HG03095 (cell line): Measurements from ENCODE around the gene TTC32.

Experiments
- ATAC-seq: cut with Tn5 transposase; IDR thresholded peaks from one replicate; pipeline ENCODE4 v1.9.1; 2021; ENCODE audit warnings: moderate library complexity; ENCODE audit not compliant: unreplicated experiment

TTC32 gene

DNA sequence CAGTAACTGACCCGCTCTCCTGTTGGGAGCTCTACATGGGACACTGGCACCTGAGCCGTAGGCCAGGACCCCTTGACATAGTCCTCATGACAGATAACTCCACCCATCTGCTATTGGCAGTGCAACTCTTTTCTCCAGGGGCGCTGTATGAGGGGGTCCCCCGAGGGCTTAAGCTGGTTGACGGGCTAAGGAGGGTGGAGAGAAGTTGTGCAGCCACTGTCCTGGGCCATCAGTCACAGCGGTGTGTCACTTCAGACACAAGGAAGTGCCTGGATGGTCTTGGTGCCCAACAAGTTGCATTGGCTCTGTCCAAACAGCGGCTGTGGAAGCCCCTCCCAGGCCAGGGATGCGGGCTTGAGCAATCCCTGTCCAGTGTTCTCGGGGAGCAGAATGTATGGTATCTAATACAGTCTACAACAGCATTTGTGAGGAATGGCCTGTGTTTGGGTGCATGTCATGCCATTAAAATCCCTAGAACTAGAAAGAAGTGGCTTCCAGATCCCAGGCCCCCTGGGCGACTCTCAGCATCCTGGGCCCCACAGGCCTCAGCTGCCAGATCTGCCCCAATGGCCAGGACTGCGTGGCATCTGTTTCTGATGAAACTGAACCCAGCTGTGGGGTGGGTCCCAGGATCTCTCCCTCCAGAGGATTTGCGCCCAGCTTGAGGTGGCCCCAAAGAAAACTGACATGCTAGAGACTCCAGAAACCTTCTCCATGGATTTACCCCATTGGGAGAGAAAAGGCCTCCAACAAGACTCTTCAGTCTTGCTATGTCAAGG is 23.3 kb downstream of the TTC32 start:
- no peak for ATAC-seq

DNA sequence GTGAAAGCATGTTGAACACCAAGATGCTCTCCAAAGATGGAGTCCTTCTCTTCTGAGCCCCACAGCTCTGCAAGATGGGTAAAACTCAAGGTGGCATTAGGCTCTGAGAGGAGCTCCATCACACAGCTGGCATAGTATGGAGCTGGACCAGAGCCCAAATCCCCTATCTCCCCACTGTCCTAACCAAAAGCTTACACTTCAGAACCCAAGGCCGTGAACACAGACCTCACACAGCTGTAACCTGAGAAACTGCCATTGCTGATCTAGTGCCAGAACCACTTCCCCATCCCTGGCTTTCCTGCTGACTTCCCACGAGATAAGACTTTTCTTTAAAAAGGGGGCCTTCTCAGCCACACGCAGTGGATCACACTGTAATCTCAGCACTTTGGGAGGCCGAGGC is 25.0 kb downstream of the TTC32 start:
- no peak for ATAC-seq

DNA sequence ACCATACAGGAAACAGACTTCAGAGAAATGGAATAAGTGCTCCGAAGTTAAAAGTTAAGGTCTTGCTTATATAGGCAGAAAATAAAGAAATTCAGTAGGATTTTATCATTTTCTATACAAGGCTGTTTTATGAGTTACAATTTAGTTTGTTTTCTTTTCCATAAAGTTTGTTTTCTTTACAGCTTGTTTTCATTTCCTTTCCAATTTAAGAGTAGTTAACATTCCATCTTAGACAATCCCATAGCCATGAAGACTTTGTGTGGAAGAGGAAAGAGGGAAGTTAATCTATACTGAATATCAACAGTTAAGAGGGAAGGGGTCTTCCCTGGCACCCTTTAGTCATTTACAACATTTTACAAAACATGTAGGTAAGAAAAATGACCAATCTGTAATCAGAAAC is 26.5 kb downstream of the TTC32 start:
- ATAC-seq: no peak

DNA sequence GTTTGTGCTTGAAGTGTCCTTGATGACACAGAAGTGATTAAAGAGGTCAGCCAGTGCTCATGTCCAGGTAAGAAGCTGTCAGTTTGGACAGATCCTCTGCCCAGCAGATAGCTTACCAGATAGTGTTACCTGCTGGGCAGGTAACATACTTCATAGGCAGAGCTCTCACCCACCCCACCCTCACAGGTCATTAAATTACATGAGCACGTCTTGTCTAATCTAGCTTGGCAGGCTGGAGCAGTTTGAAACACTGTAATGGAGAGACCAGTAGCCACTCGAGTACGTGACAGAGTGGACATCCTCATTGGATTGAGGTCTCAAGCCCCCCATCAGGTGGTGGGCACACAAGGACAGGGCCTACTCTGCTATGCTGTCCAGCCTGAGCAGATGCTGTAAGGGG is 27.1 kb downstream of the TTC32 start:
- ATAC-seq: no peak

DNA sequence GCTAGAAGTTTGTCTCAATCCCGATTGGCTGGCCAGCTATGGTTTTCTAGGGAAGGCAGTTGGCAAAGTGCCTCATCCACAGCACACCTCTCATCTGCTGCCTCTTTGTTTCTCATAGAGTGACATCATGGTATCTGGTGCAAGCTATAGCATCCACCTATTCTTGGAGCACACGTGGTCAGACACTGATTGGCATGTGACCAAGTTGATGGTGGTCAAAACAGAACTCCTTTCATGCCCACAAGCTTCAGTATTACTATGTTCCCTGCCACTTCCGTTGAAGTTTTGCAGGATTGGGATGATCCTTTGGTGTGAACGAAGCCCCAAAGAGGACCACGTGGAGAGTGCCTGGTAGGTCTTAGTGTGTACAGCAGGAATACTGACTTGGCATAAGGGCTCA is 28.8 kb downstream of the TTC32 start:
- no peak for ATAC-seq

DNA sequence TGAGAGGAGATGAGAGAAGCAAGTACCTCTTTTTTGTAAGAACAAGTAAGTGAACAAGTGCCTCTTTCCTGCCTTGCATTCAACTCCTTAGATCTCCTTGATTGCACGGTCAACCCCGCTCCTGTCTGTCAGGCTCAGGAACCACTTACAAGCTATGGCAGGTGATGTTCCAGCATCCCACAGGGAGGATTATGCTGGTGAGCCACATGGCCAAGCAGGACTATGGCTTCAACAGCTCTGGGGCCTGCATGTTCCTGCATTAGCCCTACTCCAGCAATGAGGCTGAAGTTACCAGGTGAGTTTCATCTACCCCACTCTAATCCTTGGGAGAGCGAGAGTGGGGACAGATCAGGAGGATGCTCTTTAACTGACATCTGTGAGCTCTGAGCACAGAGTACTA is 29.5 kb downstream of the TTC32 start:
- no peak for ATAC-seq

DNA sequence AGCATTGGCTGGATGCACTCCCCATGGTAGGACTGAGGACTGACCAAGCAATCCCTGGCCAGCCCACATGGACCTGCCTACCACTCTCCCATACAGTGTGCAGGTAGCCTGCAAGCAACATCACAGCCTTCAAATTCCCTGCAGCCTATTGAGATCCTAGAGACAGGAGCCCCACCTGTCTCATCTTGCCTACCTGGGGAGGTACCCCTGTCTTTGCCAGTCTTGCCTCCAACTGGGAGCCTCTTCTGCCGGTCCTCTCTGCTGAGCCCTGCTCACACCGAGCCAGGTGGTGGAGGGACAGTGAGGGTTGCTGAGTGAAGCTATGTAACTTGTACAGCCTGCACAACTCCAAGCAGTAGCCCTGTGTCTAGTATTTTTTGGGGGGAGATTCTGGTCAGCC is 29.9 kb downstream of the TTC32 start:
- no peak for ATAC-seq

DNA sequence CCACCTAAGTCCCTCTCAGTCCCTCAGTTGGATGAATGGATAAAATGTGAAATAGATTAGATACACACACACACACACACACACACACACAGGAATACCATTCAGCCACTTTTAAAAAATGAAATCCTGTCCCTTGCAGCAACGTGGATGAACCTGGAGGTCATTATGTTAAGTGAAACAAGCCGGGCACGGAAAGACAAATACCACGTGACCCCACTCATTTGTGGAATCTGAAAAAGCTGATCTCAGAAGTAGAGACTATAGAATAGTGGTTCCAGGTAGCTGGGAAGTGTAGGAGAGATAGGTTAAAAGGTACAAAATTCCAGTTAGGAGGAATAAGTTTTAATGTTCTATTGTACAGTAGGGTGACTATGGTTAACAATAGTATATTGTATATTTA is 31.0 kb downstream of the TTC32 start:
- ATAC-seq: no peak

DNA sequence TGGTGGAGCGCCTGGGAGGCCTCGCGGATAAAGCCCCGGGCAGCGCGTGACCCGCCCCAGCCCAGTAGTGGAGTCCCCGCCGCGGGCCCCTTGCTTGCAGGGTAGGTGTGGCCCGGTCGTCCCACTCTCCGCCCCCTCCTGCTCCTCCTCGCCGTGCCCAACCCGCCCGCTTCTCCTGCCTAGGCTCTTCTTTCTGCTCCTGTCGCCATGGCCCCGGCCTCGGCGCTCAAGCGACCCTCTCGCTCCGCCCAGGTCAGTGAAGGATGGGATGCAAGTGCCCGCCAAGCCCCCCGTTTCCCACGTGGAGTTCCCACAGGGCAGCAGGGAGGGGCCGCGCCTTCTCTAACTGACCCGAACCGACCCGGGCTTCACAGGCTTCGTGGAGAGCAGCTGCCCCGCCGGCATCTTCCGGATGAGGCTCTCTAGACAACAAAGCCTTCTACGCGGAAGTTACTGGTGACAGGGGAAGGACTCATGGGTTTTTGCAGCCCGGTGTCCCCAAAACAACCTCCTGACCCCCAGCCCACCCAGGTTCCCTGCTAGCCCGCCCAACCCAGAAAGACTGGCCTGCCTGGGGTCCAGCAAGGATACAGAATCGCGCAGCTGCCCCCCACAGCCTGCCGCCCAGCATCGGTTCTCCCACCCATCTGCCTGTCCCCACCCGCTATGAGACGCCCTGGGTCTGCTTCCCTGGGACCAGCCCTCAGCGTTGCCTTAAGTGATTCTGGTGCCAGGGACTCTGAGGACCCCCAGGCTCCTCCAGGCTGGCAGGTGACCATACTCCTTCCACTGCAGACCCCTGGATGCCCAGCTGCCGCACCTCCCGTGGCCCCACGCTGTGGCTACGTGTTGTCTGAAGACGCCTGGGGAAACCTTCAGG is 32.8 kb downstream of the TTC32 start:
- ATAC-seq: peak; percentile 69

DNA sequence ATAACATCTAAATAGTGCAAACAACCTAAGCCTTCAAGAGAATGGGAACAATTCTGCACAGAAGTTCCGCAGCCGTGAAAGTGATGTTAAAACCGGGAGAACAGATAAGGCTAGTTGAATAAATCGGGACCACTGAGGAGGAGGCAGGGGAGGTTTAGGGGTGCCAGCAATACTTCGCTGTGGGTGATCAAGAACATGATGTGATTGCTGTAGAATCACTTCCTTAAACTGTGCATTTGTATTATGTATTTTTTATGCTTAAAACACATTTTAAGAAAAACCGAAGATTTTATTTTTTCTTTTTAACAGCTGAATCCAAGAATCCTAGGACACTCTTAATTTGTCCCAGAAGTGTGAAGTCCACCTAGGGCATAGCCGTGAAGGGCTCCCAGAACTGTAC is 33.6 kb downstream of the TTC32 start:
- no peak for ATAC-seq

DNA sequence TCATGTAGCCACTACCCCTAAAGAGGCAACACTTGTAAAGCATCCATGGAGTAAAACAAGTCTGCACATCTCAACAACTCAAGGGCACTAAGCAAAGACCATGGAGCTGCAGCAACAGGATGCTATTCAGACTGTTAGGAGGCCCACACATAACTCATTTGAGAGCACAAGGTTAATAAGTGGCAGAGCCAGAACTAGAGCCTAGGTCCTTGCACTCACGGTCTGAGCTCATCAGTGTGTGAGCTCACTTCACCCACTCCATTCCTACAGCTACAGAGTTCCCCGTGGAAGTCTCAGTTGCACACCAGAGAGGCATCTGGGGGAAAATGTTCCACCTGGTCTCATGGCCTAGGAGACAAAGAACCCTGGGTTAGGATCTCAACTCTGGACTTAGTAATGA is 35.0 kb downstream of the TTC32 start:
- no peak for ATAC-seq

DNA sequence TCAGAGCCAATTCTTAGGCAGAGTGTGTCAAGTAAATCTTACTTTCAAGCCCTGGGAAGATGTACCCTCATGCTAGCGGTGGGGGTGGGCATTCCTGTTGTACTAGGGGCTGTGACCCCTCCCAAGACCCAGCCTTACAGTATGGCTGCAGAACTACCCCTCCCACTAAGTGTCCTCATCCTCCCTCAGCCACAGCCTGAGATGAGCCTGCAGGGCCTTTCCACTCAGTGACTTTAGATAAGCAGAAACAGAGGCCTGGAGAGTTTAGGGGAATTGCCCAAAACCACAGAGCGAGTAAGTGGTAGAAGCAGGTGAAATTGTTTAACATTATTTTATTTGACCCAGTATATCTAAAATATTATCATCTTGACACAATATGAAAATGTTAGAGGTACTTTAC is 36.6 kb downstream of the TTC32 start:
- no peak for ATAC-seq

DNA sequence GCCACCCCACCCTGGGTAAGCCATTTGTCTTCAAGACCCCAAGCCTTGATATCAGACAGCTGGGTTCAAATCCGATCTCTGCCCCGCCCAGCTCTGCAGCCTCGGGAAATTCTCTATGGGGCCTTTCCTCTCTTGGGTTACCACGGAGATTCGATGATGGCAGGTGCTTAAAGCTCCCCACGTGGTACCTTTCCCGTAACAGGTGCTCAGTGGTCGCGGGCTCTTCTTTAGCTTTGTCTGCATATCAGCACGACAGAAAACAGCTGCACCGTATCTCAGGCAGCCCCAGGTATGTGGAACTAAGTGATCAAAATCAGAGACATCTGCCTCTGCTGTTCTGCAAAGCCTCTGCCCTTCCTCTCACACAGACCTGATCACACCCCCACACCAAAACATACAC is 37.4 kb downstream of the TTC32 start:
- no peak for ATAC-seq

DNA sequence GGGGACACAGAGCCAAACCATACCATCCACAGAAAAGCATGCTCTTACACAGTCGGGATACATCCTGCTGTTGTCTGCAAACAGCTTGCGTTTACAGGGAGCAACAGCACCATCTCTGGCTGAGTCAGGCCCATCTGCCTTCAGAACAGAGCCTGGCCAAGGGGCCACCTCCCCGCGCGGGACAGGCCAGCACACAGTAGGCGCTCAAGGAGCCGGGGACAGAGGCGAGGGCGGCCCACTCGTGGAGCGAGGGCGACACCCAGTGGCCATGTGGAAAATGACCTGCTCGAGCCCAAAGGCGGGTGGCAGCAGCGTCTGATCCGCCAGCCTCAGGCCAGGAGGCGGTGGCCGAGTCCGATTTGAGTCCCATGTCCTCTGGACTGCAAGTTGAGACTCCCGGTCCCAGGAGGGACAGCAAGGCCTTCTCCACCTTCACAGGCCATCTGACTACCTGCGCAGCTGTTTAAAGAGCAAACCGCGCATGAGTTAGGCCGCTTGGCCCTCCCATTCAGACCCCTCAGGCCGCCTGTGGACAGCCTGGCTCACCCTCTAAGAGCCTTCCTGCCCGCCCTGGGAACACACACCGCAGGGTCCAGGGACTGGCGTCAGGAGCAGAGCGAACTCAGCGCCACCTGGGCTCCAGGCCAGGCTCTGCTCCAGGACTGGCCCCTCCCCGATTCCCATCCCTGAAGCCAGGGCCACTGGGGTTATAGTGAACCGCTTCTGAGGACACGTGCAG is 38.3 kb downstream of the TTC32 start:
- peak; percentile 62 for ATAC-seq

DNA sequence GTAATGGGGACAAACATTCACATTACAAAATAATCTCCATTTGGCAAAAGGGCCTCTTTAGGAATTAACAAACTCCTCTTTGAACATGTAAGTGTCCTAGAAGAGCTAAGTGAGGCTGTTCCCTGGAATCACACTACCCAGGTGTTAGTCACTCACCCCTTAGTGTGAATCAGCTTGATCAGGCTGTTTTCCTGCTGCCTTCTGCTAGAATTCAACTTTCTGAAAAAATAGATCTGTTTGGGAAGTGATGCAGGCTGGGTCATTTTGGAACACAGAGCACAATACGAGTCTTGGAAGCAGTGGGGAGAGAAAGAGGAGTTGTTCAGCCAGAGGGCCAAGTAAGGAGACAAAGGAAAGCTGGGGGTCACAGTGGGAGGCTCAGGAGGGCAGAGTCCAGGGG is 40.0 kb downstream of the TTC32 start:
- no peak for ATAC-seq

DNA sequence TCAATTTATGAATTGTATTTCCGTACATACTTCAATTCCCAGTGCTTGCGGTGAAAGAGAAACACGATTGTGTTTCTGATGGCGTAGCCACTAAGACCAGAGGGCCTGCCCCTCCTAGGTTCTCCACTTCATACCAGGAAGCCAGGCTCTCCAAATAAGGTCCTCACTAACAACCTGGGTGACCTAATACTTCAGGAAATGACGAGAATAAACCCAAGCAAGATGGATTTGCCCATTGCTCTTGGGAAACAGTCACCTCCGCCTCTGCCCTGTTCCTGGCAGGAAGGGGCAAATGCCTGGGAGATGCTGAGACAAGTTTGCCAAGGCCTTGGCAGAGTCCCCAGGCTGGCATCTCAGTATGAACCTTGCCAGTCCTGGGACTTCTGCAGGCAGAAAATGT is 41.8 kb downstream of the TTC32 start:
- no peak for ATAC-seq

DNA sequence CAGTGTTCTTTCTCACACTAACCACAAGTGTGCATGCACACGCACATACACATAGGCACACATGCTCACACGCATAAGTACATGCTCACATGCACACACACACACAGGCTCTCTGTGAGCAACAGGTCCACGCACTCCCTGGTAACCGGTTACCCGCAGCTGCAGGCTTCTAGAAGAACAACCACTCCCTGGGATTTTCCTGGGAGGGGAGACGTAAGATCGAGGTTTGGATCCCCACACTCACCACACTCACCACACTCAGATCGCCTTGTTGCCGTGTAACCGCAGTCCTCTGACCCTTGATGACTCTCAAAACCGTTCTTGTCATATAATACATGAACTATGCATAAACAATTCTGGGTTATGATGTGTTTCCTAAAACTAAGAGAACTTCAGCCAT is 42.2 kb downstream of the TTC32 start:
- no peak for ATAC-seq

DNA sequence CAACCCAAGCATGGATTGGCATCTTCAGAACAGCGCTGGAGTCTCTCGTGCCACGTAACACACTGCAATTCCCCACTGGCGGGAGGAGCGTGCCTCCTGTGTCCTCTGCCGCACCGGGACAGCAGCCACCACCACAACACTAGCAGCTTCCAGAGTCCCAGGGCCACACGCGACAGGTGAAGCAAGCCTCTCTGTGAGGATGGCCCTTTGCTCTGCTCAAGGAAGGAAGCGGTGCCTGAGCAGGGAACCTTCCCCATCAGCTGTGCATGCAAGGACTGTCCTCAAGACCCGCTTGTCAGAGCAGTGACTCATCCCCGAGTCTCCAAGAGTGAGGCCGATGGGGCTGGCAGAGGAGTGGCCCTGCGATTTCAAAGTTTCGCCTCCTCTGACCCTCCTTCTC is 44.0 kb downstream of the TTC32 start:
- ATAC-seq: no peak

DNA sequence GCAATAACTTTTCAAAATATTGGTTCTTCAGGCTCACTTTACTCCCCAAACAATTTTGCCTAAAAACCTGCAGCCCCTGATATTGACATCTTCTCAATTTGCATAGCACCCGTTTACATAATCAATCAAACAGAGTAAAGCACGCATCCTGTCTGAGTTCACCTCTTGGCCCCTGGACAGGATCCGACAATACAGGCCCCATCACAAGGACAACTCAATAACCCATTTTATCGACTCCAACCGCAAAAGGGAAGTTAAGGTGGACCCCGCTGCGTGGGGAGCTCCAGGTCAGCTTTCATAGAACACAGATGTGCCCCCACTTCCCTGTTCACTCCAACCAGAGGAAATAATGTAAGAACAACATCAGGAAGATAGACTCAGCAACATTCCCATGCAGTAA is 44.7 kb downstream of the TTC32 start:
- no peak for ATAC-seq

DNA sequence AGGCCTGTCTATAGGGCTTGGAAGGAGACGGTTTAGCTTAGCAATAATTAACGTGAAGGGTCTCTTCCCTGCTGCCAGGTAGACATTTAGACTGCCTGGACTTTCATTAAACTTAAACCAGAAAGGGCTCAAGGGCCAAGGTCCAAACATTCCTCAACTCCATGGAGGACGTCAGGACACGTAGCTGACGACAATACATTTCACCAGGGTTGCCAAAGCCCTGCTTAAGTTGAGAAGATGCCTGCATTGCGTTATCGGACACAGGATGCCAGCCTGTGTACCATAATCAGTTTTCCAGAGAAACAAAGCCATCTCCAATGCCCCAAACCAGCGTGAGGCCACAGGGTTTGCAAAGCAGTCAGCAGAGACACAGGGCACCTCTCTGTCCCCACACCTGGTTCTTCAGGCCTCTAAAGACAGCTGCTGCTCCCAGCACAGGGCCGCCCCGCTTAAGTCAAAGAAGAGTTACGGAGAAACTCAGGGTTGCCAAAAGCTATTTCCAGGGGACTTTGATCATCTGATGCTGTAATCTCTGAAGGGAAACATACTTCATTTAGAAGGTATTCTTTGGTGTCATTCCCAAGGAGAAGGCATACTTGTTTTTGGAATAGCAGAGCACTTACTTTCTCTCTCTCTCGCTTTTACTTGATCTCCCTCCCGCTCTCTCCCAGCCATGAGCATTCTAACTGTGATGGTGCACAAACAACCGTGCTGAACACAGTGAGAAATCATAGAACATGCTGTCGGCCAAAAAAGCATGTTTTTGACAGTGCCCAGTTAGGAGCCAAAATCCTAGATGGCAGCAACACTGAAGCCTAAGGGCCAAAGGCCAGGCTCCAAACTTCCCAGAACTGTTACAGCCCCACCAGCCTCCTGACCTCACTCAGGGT is 46.0 kb downstream of the TTC32 start:
- ATAC-seq: no peak
